ENCODE results near the gene NEFH.

DNA sequence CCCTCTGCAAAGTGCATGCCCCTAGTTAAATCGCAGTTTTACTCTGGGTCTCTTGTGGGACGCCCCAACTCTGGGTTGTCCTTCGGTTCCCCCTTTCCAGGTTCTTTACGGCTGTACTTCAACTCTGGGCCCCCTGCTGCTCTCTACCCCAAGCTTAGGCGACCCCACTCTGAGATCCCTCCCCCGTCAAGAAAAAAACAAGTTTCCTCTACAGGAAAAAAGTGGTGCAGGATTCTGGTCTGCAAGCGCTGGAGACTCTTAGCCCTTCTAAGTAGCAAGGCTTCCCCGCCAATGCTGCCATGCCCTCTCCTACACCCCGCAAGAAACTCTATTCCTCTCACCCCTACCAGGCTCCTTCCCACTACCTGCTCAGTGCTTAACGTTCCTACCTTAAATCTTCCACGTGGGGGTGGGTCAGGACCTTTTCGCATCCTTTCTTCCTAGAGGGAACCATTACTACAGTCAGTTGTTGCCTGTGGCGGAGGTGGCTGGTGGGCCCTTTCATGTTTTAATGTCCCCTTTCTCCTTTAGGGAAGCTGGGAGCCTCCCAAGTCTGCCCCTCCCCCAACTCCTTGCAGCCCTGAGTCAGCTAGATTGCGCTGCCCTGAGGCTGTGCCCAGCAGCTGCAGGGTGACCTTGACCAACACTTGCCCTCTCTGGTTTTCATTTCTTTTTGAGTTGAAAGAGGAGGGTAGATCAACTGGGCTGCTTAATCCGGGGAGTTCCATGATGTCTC, 1.4 kb downstream of the NEFH start:
- TF ChIP-seq POLR2A (IDR thresholded peaks at IDR 0.05): no peak
- TF ChIP-seq, protein P1, sequence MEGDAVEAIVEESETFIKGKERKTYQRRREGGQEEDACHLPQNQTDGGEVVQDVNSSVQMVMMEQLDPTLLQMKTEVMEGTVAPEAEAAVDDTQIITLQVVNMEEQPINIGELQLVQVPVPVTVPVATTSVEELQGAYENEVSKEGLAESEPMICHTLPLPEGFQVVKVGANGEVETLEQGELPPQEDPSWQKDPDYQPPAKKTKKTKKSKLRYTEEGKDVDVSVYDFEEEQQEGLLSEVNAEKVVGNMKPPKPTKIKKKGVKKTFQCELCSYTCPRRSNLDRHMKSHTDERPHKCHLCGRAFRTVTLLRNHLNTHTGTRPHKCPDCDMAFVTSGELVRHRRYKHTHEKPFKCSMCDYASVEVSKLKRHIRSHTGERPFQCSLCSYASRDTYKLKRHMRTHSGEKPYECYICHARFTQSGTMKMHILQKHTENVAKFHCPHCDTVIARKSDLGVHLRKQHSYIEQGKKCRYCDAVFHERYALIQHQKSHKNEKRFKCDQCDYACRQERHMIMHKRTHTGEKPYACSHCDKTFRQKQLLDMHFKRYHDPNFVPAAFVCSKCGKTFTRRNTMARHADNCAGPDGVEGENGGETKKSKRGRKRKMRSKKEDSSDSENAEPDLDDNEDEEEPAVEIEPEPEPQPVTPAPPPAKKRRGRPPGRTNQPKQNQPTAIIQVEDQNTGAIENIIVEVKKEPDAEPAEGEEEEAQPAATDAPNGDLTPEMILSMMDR (IDR thresholded peaks at IDR 0.05): no peak

Measured in right lobe of liver (tissue), 4 donors.